ENCODE measurements around the gene FAM200C.

Gene FAM200C

GRCh38 chr5:160367261-160367660 lies 32.6 kb downstream of the FAM200C start:
- no peak for DNase-seq (ENCODE audit: low spot score)

GRCh38 chr5:160366230-160366629 lies 33.6 kb downstream of the FAM200C start:
- DNase-seq (ENCODE audit: low spot score), result no peak

GRCh38 chr5:160363660-160364395 lies 36.0 kb downstream of the FAM200C start:
- DNase-seq (ENCODE audit: low spot score), result no peak

- no peak for DNase-seq (ENCODE audit: low spot score)
Observed at GRCh38 chr5:160363211-160363610, 36.6 kb downstream of the FAM200C start.

- DNase-seq (ENCODE audit: low spot score), result no peak
Observed at GRCh38 chr5:160361624-160362228, 38.1 kb downstream of the FAM200C start.

GRCh38 chr5:160360310-160360709 lies 39.5 kb downstream of the FAM200C start:
- DNase-seq (ENCODE audit: low spot score), result no peak

GRCh38 chr5:160359816-160360215 lies 40.0 kb downstream of the FAM200C start:
- no peak for DNase-seq (ENCODE audit: low spot score)

- no peak for DNase-seq (ENCODE audit: low spot score)
Observed at GRCh38 chr5:160359242-160359641, 40.6 kb downstream of the FAM200C start.

- no peak for DNase-seq (ENCODE audit: low spot score)
Observed at GRCh38 chr5:160357861-160358411, 41.9 kb downstream of the FAM200C start.

- DNase-seq (ENCODE audit: low spot score), result no peak
Observed at GRCh38 chr5:160357394-160357793, 42.5 kb downstream of the FAM200C start.

GRCh38 chr5:160356550-160357347 lies 43.1 kb downstream of the FAM200C start:
- DNase-seq (ENCODE audit: low spot score), result no peak

GRCh38 chr5:160354666-160355065 lies 45.2 kb downstream of the FAM200C start:
- DNase-seq (ENCODE audit: low spot score), result no peak

GRCh38 chr5:160353379-160353778 lies 46.5 kb downstream of the FAM200C start:
- no peak for DNase-seq (ENCODE audit: low spot score)

GRCh38 chr5:160352308-160352707 lies 47.5 kb downstream of the FAM200C start:
- no peak for DNase-seq (ENCODE audit: low spot score)

GRCh38 chr5:160349935-160350303 lies 49.9 kb downstream of the FAM200C start:
- no peak for DNase-seq (ENCODE audit: low spot score)

- DNase-seq (ENCODE audit: low spot score), result no peak
Observed at GRCh38 chr5:160349249-160349934, 50.5 kb downstream of the FAM200C start.

- no peak for DNase-seq (ENCODE audit: low spot score)
Observed at GRCh38 chr5:160348080-160348479, 51.8 kb downstream of the FAM200C start.

GRCh38 chr5:160347448-160347847 lies 52.4 kb downstream of the FAM200C start:
- DNase-seq (ENCODE audit: low spot score), result no peak

Data from NAMALWA (cell line).